CD8-positive, alpha-beta memory T cell (primary cell): ENCODE measurements around the gene PTPRM. TPM values are rescaled to one million over a fixed set of nuclear protein-coding genes. Genes with fewer than 3 reads are reported as not detected.

ENCODE experiments used
- CTCF ChIA-PET: fragments of 350-600 bp; sonication (Branson Sonifier 250); formaldehyde crosslinking; loops from one replicate; lab custom pipeline; 2021; ENCODE audit warnings: antibody characterized with exemption; lab: Charles Lee
- POLR2A ChIA-PET: fragments of 350-600 bp; sonication (Branson Sonifier 250); formaldehyde crosslinking; loops from one replicate; lab custom pipeline; 2021; ENCODE audit warnings: antibody characterized with exemption; lab: Charles Lee
- DNase-seq, 5 donors: peaks; one replicate each; pipeline versions ENCODE4 v3.0.0 to v3.0.0-alpha.2; 2020 to 2022; ENCODE audit warnings: mixed read lengths in 1 of 5
- H3K27ac ChIP-seq: one replicate; pipeline ENCODE4 v1.7.0; 2013; ENCODE audit warnings: low read depth, mild to moderate bottlenecking, low read length, moderate library complexity
- H3K27me3 ChIP-seq: 2 replicates; pipeline ENCODE4 v1.7.0; 2013; ENCODE audit warnings: low read length, mild to moderate bottlenecking; ENCODE audit not compliant: insufficient read depth, poor library complexity, severe bottlenecking
- H3K36me3 ChIP-seq: 2 replicates; pipeline ENCODE4 v1.7.0; 2013; ENCODE audit warnings: mild to moderate bottlenecking, low read length, moderate library complexity; ENCODE audit not compliant: insufficient read depth
- H3K4me1 ChIP-seq: 2 replicates; pipeline ENCODE4 v1.7.0; 2013; ENCODE audit warnings: mild to moderate bottlenecking, low read length, moderate library complexity; ENCODE audit not compliant: insufficient read depth
- H3K4me3 ChIP-seq: 2 replicates; pipeline ENCODE4 v1.7.0; 2013; ENCODE audit warnings: mild to moderate bottlenecking, low read length
- H3K9me3 ChIP-seq: 2 replicates; pipeline ENCODE4 v1.7.0; 2013; ENCODE audit warnings: mild to moderate bottlenecking, low read length
- H3K27ac Mint-ChIP-seq, 8 donors: one replicate each; pipeline ENCODE4 v1.8.0; 2020 to 2021; ENCODE audit warnings: mixed read lengths in 8 of 8, mild to moderate bottlenecking in 6 of 8, inconsistent platforms in 3 of 8, moderate library complexity in 3 of 8
- H3K27me3 Mint-ChIP-seq, 2 donors: one replicate each; pipeline ENCODE4 v1.8.0; 2020 to 2021; ENCODE audit warnings: mixed read lengths in 2 of 2, mild to moderate bottlenecking in 1 of 2, moderate library complexity in 1 of 2
- H3K36me3 Mint-ChIP-seq, 3 donors: one replicate each; pipeline ENCODE4 v1.8.0; 2020 to 2021; ENCODE audit warnings: mixed read lengths in 3 of 3, inconsistent platforms in 1 of 3, mild to moderate bottlenecking in 1 of 3
- H3K4me1 Mint-ChIP-seq, 3 donors: one replicate each; pipeline ENCODE4 v1.8.0; 2020 to 2021; ENCODE audit warnings: mixed read lengths in 3 of 3, inconsistent platforms in 1 of 3, mild to moderate bottlenecking in 1 of 3
- H3K4me3 Mint-ChIP-seq, 7 donors: one replicate each; pipeline ENCODE4 v1.8.0; 2020 to 2021; ENCODE audit warnings: mixed read lengths in 7 of 7, mild to moderate bottlenecking in 6 of 7, moderate library complexity in 4 of 7, inconsistent platforms in 2 of 7
- H3K9me3 Mint-ChIP-seq, 5 donors: one replicate each; pipeline ENCODE4 v1.8.0; 2020 to 2022; ENCODE audit warnings: mixed read lengths in 5 of 5, mild to moderate bottlenecking in 3 of 5, moderate library complexity in 2 of 5, inconsistent platforms in 1 of 5
- polyA plus RNA-seq: library from polyadenylated mRNA; unstranded; fragments of 300-500 nt; fragmentation: Illumina TruSeq; gene quantifications from one replicate; pipeline ENCODE4 v1.2.3, GENCODE V29; 2021
- total RNA-seq, 2 experiments: library from RNA; stranded (reverse); gene quantifications; one replicate each; pipeline ENCODE4 v1.2.3, GENCODE V29; 2021

Gene PTPRM
- total and polyA plus RNA-seq, 3 experiments from 2014 or later = 3.9 to 7.4 (median 5.3) TPM

DNA sequence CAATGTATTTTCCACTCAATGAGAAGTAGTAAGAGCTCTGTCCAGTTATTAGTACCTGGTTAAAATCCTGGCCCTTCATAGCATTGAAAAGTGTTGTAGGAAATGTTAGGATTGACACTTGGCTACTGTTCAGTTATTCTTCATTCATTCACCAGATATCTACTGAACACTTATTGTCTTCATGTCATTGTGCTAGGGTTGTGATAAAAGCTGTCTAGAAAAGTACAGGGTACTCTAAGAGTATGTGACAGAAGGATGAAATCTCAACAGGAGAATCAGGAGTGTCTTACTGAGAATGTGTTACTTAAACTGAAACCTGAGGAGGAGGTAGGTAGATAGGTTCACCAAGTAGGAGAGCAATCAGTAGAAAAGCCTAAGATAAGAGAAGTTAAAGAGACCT lies 530.3 kb downstream of the PTPRM start:
- peaks cover 0 to 5% (median 2%) of the 10 kb centered on the region in 5 donors for H3K9me3 Mint-ChIP-seq
- no peak overlapping the region for H3K4me3 Mint-ChIP-seq
- peak overlapping the region in 1 of 8 donors; percentile 54 for H3K27ac Mint-ChIP-seq
- H3K36me3 ChIP-seq = no peaks in the 10 kb centered on the region
- H3K4me3 ChIP-seq = no peak overlapping the region
- H3K27me3 Mint-ChIP-seq = peaks cover 0 to 1% of the 10 kb centered on the region in 2 donors
- CTCF ChIA-PET = no interaction called here
- no peaks in the 10 kb centered on the region for H3K27me3 ChIP-seq
- DNase-seq = no peak
- POLR2A ChIA-PET = no interaction called here
- H3K4me1 ChIP-seq = no peaks in the 10 kb centered on the region
- no peaks in the 10 kb centered on the region for H3K4me1 Mint-ChIP-seq
- no peaks in the 10 kb centered on the region for H3K9me3 ChIP-seq
- H3K27ac ChIP-seq = no peak overlapping the region
- peaks cover 0 to 1% (median 0%) of the 10 kb centered on the region in 3 donors for H3K36me3 Mint-ChIP-seq

DNA sequence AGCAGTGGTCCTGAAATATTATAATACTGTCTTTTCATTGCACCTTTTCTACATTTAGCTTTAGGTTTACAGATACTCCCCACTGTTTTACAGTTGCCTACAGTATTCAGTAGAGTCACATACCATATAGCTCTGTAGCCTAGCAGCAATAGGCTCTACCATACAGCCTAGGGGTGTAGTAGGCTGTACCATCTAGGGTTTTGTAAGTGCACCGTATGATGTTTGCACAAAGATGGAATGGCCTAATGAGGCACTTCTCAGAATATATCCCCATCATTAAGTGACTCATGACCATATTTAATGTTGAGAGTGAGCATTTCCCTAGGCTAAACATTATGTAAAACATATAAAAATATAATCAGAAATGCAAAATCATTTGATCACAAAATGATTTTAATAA lies 530.8 kb downstream of the PTPRM start:
- H3K4me1 ChIP-seq = no peaks in the 10 kb centered on the region
- H3K4me3 Mint-ChIP-seq = no peak overlapping the region
- no peaks in the 10 kb centered on the region for H3K9me3 ChIP-seq
- H3K4me3 ChIP-seq = no peak overlapping the region
- H3K9me3 Mint-ChIP-seq = peaks cover 0 to 6% (median 3%) of the 10 kb centered on the region in 5 donors
- H3K27ac Mint-ChIP-seq = no peak overlapping the region
- H3K4me1 Mint-ChIP-seq = no peaks in the 10 kb centered on the region
- ChIA-PET CTCF (no interaction called here), POLR2A (no interaction called here)
- no peaks in the 10 kb centered on the region for H3K36me3 ChIP-seq
- H3K27me3 Mint-ChIP-seq = peaks cover 0 to 1% of the 10 kb centered on the region in 2 donors
- peaks cover 0 to 6% (median 0%) of the 10 kb centered on the region in 3 donors for H3K36me3 Mint-ChIP-seq
- no peak for DNase-seq
- H3K27ac ChIP-seq = no peak overlapping the region
- H3K27me3 ChIP-seq = no peaks in the 10 kb centered on the region

DNA sequence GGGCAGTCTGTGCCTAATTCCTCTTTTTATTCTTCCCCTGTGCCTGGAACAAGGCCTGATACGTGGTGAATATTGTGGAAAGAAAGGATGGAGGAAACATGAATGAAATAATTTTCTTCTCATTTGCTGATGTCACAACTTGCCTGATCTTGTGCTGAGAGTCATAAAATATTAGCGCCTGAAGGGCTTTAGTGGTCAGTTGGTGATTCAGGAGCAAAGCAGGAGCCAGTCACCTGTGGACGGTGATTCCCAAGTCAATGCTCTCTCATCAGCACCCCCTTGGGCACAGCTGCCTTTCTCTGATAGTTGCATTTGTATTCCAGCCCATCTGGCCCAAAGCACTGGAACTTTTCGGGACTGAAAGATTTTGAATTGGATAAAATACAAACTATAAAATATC lies 539.5 kb downstream of the PTPRM start:
- Histone ChIP-seq H3K36me3 (no peaks in the 10 kb centered on the region), H3K27ac (no peak overlapping the region), H3K9me3 (no peaks in the 10 kb centered on the region), H3K27me3 (no peaks in the 10 kb centered on the region), H3K4me1 (no peaks in the 10 kb centered on the region), H3K4me3 (no peak overlapping the region)
- no peaks in the 10 kb centered on the region for H3K27me3 Mint-ChIP-seq
- H3K36me3 Mint-ChIP-seq = peaks cover 0 to 10% (median 0%) of the 10 kb centered on the region in 3 donors
- ChIA-PET POLR2A (no interaction called here), CTCF (no interaction called here)
- peaks cover 0 to 9% (median 3%) of the 10 kb centered on the region in 5 donors for H3K9me3 Mint-ChIP-seq
- H3K4me3 Mint-ChIP-seq = no peak overlapping the region
- no peaks in the 10 kb centered on the region for H3K4me1 Mint-ChIP-seq
- DNase-seq = no peak
- peak overlapping the region in 1 of 8 donors; percentile 94 for H3K27ac Mint-ChIP-seq

DNA sequence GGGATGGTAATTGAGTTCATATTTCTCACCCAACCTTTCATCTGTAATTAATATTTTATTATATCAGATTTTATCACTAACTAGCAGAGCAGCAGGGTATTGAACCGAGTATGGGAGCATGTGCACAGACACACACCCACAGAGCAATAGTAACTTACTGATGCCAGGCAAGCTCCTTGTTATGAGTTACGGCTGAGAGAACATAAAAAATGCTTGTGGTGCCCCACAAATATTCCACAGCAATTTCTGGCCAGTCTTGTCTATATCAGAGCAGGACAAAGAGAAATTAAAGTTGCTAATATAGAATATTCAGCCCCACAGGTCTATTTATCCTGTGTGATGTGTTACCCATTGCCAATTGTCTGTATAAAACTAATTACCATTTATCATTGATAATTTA lies 540.3 kb downstream of the PTPRM start:
- Mint-ChIP-seq H3K4me1 (no peaks in the 10 kb centered on the region), H3K9me3 (peaks cover 0 to 8% (median 3%) of the 10 kb centered on the region in 5 donors), H3K27ac (no peak overlapping the region), H3K27me3 (no peaks in the 10 kb centered on the region), H3K36me3 (peaks cover 0 to 9% (median 0%) of the 10 kb centered on the region in 3 donors), H3K4me3 (no peak overlapping the region)
- Histone ChIP-seq H3K36me3 (no peaks in the 10 kb centered on the region), H3K9me3 (no peaks in the 10 kb centered on the region), H3K27me3 (no peaks in the 10 kb centered on the region), H3K4me1 (no peaks in the 10 kb centered on the region), H3K4me3 (no peak overlapping the region), H3K27ac (no peak overlapping the region)
- POLR2A ChIA-PET = no interaction called here
- CTCF ChIA-PET = no interaction called here
- no peak for DNase-seq

DNA sequence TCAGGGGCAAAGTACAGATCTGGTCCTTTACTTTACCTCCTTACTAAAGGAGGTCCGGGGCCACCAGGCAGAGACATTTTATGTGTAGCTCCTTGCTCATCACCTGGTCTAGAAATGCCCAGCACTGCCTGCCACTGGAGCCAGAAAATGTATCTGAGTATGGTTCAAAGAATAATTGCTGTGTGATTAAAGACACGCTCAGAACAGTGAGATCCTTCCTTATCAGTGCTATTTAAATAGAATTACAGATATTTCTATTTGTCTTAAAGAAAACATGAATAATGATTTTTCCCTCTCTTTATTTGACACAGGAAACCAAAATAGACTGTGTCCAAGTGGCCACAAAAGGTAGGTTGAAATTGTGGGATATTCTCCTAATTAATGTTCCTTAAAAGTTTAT lies 547.4 kb downstream of the PTPRM start:
- POLR2A ChIA-PET = no interaction called here
- no peak overlapping the region for H3K27ac ChIP-seq

DNA sequence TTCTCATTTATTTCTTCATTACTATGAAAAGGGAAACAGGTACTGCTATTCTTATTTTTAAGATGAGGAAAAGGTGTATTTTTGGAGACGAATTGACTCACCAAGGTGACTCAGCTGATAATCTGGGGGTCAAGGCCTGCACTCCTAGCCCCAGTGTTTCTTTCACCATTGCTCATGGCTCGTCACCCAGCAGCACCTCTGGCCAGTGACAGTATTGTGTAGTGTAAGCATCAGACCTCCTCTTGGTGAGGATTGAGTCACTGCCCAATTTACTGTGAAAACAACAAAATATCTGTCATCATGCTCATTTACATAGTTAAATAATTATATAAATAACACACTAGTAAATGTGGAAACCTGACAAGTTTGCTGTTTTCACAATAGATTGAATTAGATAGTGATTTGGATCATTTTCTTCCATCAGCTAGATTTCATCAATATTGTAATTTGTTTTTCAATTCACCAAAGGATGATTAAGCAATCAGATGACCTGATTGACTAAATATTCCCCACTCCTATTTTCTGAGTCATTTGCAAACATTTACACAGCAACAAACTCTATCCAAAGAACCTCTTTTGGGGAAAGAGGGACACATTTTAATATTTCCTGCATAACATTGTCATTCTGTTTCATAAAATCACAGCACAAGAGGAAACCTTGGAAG lies 549.4 kb downstream of the PTPRM start:
- H3K4me1 Mint-ChIP-seq = no peaks in the 10 kb centered on the region
- H3K9me3 ChIP-seq = no peaks in the 10 kb centered on the region
- H3K36me3 ChIP-seq = no peaks in the 10 kb centered on the region
- no peaks in the 10 kb centered on the region for H3K36me3 Mint-ChIP-seq
- H3K4me3 ChIP-seq = no peak overlapping the region
- H3K9me3 Mint-ChIP-seq = peaks cover 0 to 5% (median 0%) of the 10 kb centered on the region in 5 donors
- H3K27me3 ChIP-seq = no peaks in the 10 kb centered on the region
- no peak overlapping the region for H3K27ac ChIP-seq
- no peak overlapping the region for H3K4me3 Mint-ChIP-seq
- H3K27me3 Mint-ChIP-seq = no peaks in the 10 kb centered on the region
- DNase-seq = no peak
- H3K27ac Mint-ChIP-seq = no peak overlapping the region
- ChIA-PET CTCF (no interaction called here), POLR2A (no interaction called here)
- H3K4me1 ChIP-seq = no peaks in the 10 kb centered on the region

More for the DNA sequence above, 547.4 kb downstream of the PTPRM start:
- DNase-seq = no peak
- CTCF ChIA-PET = no interaction called here
- no peaks in the 10 kb centered on the region for H3K27me3 Mint-ChIP-seq
- H3K4me3 Mint-ChIP-seq = no peak overlapping the region
- H3K36me3 Mint-ChIP-seq = peaks cover 0 to 4% (median 0%) of the 10 kb centered on the region in 3 donors
- H3K9me3 ChIP-seq = no peaks in the 10 kb centered on the region
- H3K4me1 Mint-ChIP-seq = no peaks in the 10 kb centered on the region
- no peaks in the 10 kb centered on the region for H3K36me3 ChIP-seq
- H3K4me3 ChIP-seq = no peak overlapping the region
- H3K27ac Mint-ChIP-seq = peak overlapping the region in 1 of 8 donors; percentile 65
- H3K4me1 ChIP-seq = no peaks in the 10 kb centered on the region
- peaks cover 0 to 4% (median 0%) of the 10 kb centered on the region in 5 donors for H3K9me3 Mint-ChIP-seq
- H3K27me3 ChIP-seq = no peaks in the 10 kb centered on the region

DNA sequence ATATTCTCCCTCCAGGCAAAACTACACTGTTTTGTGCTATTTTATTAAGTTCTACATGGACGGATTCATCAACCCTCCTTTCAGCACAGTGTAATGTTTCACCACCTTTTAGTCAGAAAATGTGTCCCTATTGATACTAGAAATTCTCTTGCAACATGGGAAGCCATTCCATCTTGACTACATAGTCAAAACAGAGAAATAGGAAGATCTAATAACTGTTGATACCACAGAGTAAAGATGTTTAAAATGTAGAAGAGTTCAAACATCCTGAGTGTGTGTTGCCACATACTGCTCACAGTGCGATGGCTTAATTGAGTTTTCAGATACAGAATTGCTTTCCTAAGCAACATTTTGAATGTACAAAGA lies 549.9 kb downstream of the PTPRM start:
- Mint-ChIP-seq H3K4me3 (no peak overlapping the region), H3K4me1 (peaks cover 0 to 2% (median 0%) of the 10 kb centered on the region in 3 donors), H3K27me3 (no peaks in the 10 kb centered on the region), H3K27ac (no peak overlapping the region), H3K36me3 (no peaks in the 10 kb centered on the region), H3K9me3 (peaks cover 0 to 5% (median 0%) of the 10 kb centered on the region in 5 donors)
- no peaks in the 10 kb centered on the region for H3K27me3 ChIP-seq
- ChIA-PET CTCF (no interaction called here), POLR2A (no interaction called here)
- DNase-seq = no peak
- no peak overlapping the region for H3K4me3 ChIP-seq
- no peaks in the 10 kb centered on the region for H3K36me3 ChIP-seq
- no peak overlapping the region for H3K27ac ChIP-seq
- no peaks in the 10 kb centered on the region for H3K9me3 ChIP-seq
- H3K4me1 ChIP-seq = no peaks in the 10 kb centered on the region

DNA sequence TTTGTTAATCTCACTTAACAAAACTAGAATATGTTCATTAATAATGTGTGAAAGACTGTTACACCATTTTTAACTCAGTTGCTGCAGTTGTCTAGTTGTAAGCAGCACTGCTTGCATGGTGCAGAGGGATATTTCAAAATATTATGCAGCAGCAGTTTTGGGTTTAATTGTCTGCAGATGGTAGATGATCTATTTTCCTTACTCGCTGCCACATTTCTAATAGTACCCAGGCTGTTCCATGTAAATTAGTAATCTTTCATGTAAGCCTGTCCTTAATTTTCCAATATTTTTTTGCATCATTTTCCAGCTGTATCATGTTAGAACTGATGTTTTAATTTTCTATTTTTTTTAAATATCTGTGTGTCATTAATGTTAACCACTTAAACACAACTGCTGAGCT lies 554.0 kb downstream of the PTPRM start:
- H3K36me3 Mint-ChIP-seq = no peaks in the 10 kb centered on the region
- H3K4me3 Mint-ChIP-seq = no peak overlapping the region
- Histone ChIP-seq H3K27ac (no peak overlapping the region), H3K36me3 (no peaks in the 10 kb centered on the region), H3K27me3 (no peaks in the 10 kb centered on the region), H3K9me3 (no peaks in the 10 kb centered on the region), H3K4me3 (no peak overlapping the region), H3K4me1 (no peaks in the 10 kb centered on the region)
- POLR2A ChIA-PET = no interaction called here
- H3K27me3 Mint-ChIP-seq = no peaks in the 10 kb centered on the region
- CTCF ChIA-PET = no interaction called here
- H3K9me3 Mint-ChIP-seq = peaks cover 0 to 5% (median 0%) of the 10 kb centered on the region in 5 donors
- H3K27ac Mint-ChIP-seq = no peak overlapping the region
- no peak for DNase-seq
- peaks cover 0 to 10% (median 0%) of the 10 kb centered on the region in 3 donors for H3K4me1 Mint-ChIP-seq
